ENCODE results near the gene HDDC3. TPM values are rescaled to one million over a fixed set of nuclear protein-coding genes. Genes with fewer than 3 reads are reported as not detected.

HDDC3 gene
- 10 to 100 TPM; 34.2 to 35.6 TPM for total RNA-seq

- Mint-ChIP-seq H3K36me3 (ENCODE audit: low read depth) (peaks cover 13% of the 10 kb centered on the region), H3K4me3 (peak within 1 kb of the TSS; percentile 99), H3K27me3 (no peaks in the 10 kb centered on the region), H3K4me1 (ENCODE audit: low read depth) (peaks cover 36% of the 10 kb centered on the region), H3K9me3 (no peaks in the 10 kb centered on the region), H3K27ac (peak within 1 kb of the TSS; percentile 99)
- DNase-seq (peak; percentile 94), ATAC-seq (peak; percentile 60)
- TF ChIP-seq CTCF (IDR thresholded peaks at IDR 0.05), result peak; percentile 96
- CTCF ChIA-PET, result interaction anchor here (0.7 to 11.3 kb wide), 48 partner anchors 9 to 700 kb away, joined by 3 to 255 read pairs (median 5); partner anchors contain the start of genes BLM, MAN2A2, PRC1 and RCCD1
- POLR2A ChIA-PET, result interaction anchor here (0.6 to 13.4 kb wide), 20 partner anchors 9 to 666 kb away, joined by 3 to 133 read pairs (median 4); partner anchors contain the start of genes BLM, FES, MAN2A2 and NGRN
- intact Hi-C loops (cut with micrococcal nuclease), result no loop called here
Observed at GRCh38 chr15:90931828-90932659, at the start of gene HDDC3. HDDC3 (minus strand) TSS chr15:90932549; CDS start chr15:90932540, 9 bp downstream.

GRCh38 chr15:90982135-90982534, 49.8 kb upstream of the HDDC3 start:
- no peaks in the 10 kb centered on the region for H3K27me3 Mint-ChIP-seq
- no peak overlapping the region for H3K27ac Mint-ChIP-seq
- peaks cover 63% of the 10 kb centered on the region for H3K36me3 Mint-ChIP-seq (ENCODE audit: low read depth)
- no peaks in the 10 kb centered on the region for H3K9me3 Mint-ChIP-seq
- no peak for ATAC-seq
- intact Hi-C loops (cut with micrococcal nuclease), result no loop called here
- POLR2A ChIA-PET, result interaction anchor here (0.6 to 1.1 kb wide), 2 partner anchors 39 to 48 kb away, joined by 3 read pairs; no protein-coding TSS in a partner anchor
- H3K4me1 Mint-ChIP-seq (ENCODE audit: low read depth), result no peaks in the 10 kb centered on the region
- TF ChIP-seq CTCF (IDR thresholded peaks at IDR 0.05), result no peak
- H3K4me3 Mint-ChIP-seq, result no peak overlapping the region
- DNase-seq, result no peak
- CTCF ChIA-PET, result interaction anchor here (1.4 to 5.4 kb wide), 3 partner anchors 11 to 25 kb away, joined by 3 to 32 read pairs (median 6); no protein-coding TSS in a partner anchor

- H3K27ac Mint-ChIP-seq, result no peak overlapping the region
- H3K4me1 Mint-ChIP-seq (ENCODE audit: low read depth), result no peaks in the 10 kb centered on the region
- H3K9me3 Mint-ChIP-seq, result no peaks in the 10 kb centered on the region
- DNase-seq, result no peak
- H3K4me3 Mint-ChIP-seq, result no peak overlapping the region
- no peak for ATAC-seq
- TF ChIP-seq CTCF (IDR thresholded peaks at IDR 0.05), result no peak
- ChIA-PET POLR2A (interaction anchor here (0.6 to 1.4 kb wide), 4 partner anchors 8 to 47 kb away, joined by 3 to 4 read pairs (median 3); no protein-coding TSS in a partner anchor), CTCF (interaction anchor here (1.9 to 6.6 kb wide), 2 partner anchors 12 to 24 kb away, joined by 6 to 42 read pairs; no protein-coding TSS in a partner anchor)
- intact Hi-C loops (cut with micrococcal nuclease), result no loop called here
- H3K27me3 Mint-ChIP-seq, result no peaks in the 10 kb centered on the region
- H3K36me3 Mint-ChIP-seq (ENCODE audit: low read depth), result peaks cover 65% of the 10 kb centered on the region
Observed at GRCh38 chr15:90981681-90982080, 49.3 kb upstream of the HDDC3 start.

GRCh38 chr15:90979582-90979981, 47.2 kb upstream of the HDDC3 start:
- ChIA-PET POLR2A (interaction anchor here (0.8 to 2.0 kb wide), 7 partner anchors 8 to 44 kb away, joined by 3 to 7 read pairs (median 4); partner anchors contain the start of gene RCCD1), CTCF (interaction anchor here (1.3 to 6.6 kb wide), 3 partner anchors 14 to 47 kb away, joined by 3 to 42 read pairs (median 4); no protein-coding TSS in a partner anchor)
- ATAC-seq (no peak), DNase-seq (no peak)
- Mint-ChIP-seq H3K4me1 (ENCODE audit: low read depth) (no peaks in the 10 kb centered on the region), H3K4me3 (no peak overlapping the region), H3K36me3 (ENCODE audit: low read depth) (peaks cover 79% of the 10 kb centered on the region), H3K27me3 (no peaks in the 10 kb centered on the region), H3K27ac (peak overlapping the region; percentile 48), H3K9me3 (no peaks in the 10 kb centered on the region)
- intact Hi-C loops (cut with micrococcal nuclease), result no loop called here
- TF ChIP-seq CTCF (IDR thresholded peaks at IDR 0.05), result no peak

GRCh38 chr15:90974216-90974615, 41.9 kb upstream of the HDDC3 start:
- H3K4me1 Mint-ChIP-seq (ENCODE audit: low read depth), result no peaks in the 10 kb centered on the region
- intact Hi-C loops (cut with micrococcal nuclease), result no loop called here
- no peaks in the 10 kb centered on the region for H3K9me3 Mint-ChIP-seq
- H3K27me3 Mint-ChIP-seq, result no peaks in the 10 kb centered on the region
- no peak for TF ChIP-seq CTCF (IDR thresholded peaks at IDR 0.05)
- DNase-seq, result no peak
- no peak overlapping the region for H3K27ac Mint-ChIP-seq
- CTCF ChIA-PET, result no interaction called here
- no peak overlapping the region for H3K4me3 Mint-ChIP-seq
- no peak for ATAC-seq
- POLR2A ChIA-PET, result no interaction called here
- peaks cover 66% of the 10 kb centered on the region for H3K36me3 Mint-ChIP-seq (ENCODE audit: low read depth)

All from activated CD8-positive, alpha-beta T cell treated with anti-CD3 and anti-CD28 coated beads for 36 hours (primary cell).